VCaP (cell line): Measurements from ENCODE around the gene LPP.
"Not testable (repeated sequence)": the region's sequence is repeated elsewhere in the genome, so short reads cannot be mapped to it uniquely, and the experiment has no call there.

Experiments
- H3K27ac ChIP-seq: fragments of 450-650 bp; 2 replicates; pipeline ENCODE4 v1.5.1; 2017
- CTCF ChIP-seq: fragments of 450-650 bp; conservative IDR thresholded peaks from 2 replicates; pipeline ENCODE4 v1.5.1; 2017; ENCODE audit warnings: mild to moderate bottlenecking, moderate library complexity

The LPP gene

GRCh38 chr3:188439080-188439479, 285.1 kb downstream of the LPP start:
- TF ChIP-seq CTCF = no peak
- H3K27ac ChIP-seq = no peak overlapping the region

- TF ChIP-seq CTCF = no peak
- H3K27ac ChIP-seq = no peak overlapping the region
Measured at GRCh38 chr3:188440340-188440972, 286.5 kb downstream of the LPP start.

- TF ChIP-seq CTCF = no peak
- H3K27ac ChIP-seq = no peak overlapping the region
Measured at GRCh38 chr3:188442430-188442829, 288.5 kb downstream of the LPP start.

- not testable (repeated sequence) for H3K27ac ChIP-seq
Measured at GRCh38 chr3:188445175-188445574, 291.2 kb downstream of the LPP start.

GRCh38 chr3:188446014-188446413, 292.1 kb downstream of the LPP start:
- no peak overlapping the region for H3K27ac ChIP-seq
- no peak for TF ChIP-seq CTCF

GRCh38 chr3:188446766-188447165, 292.8 kb downstream of the LPP start:
- H3K27ac ChIP-seq = no peak overlapping the region
- no peak for TF ChIP-seq CTCF

GRCh38 chr3:188448813-188449212, 294.9 kb downstream of the LPP start:
- no peak for TF ChIP-seq CTCF
- no peak overlapping the region for H3K27ac ChIP-seq

- no peak for TF ChIP-seq CTCF
- H3K27ac ChIP-seq = no peak overlapping the region
Measured at GRCh38 chr3:188449421-188449820, 295.5 kb downstream of the LPP start.
